Neural cell (in vitro differentiated cells): Measurements from ENCODE around the gene MAGI2. TPM values are rescaled to one million over a fixed set of nuclear protein-coding genes. Genes with fewer than 3 reads are reported as not detected.
A peak's percentile ranks its signal among the peaks of the same experiment; 100 is the strongest.

Experiments
- H2AFZ ChIP-seq: fragments of 200-600, 300-800 bp; sonication (generic), shearing (Covaris generic); 2 replicates; pipeline ENCODE4 v1.6.0; 2014; ENCODE audit warnings: low read depth, mild to moderate bottlenecking, antibody characterized with exemption, low read length, moderate library complexity
- H3F3A ChIP-seq: fragments of 200-600 bp; shearing (Covaris generic); 2 replicates; pipeline ENCODE4 v1.6.1; 2016; ENCODE audit warnings: mild to moderate bottlenecking, moderate library complexity, mixed read lengths, antibody characterized with exemption, low read length; ENCODE audit not compliant: insufficient read depth, poor library complexity, severe bottlenecking
- H3K27ac ChIP-seq: fragments of 200-600, 300-800 bp; sonication (generic), shearing (Covaris generic); 2 replicates; pipeline ENCODE4 v1.5.1; 2014; ENCODE audit warnings: mild to moderate bottlenecking, low read length, moderate library complexity
- H3K27me3 ChIP-seq: fragments of 300-800, 200-600 bp; sonication (generic), shearing (Covaris generic); 2 replicates; pipeline ENCODE4 v1.6.0; 2014; ENCODE audit warnings: mild to moderate bottlenecking, low read depth, low read length, moderate library complexity; ENCODE audit not compliant: insufficient read depth
- H3K36me3 ChIP-seq: fragments of 300-800, 200-600 bp; sonication (generic), shearing (Covaris generic); 2 replicates; pipeline ENCODE4 v1.5.1; 2014; ENCODE audit warnings: mild to moderate bottlenecking, antibody characterized with exemption, low read length, moderate library complexity; ENCODE audit not compliant: insufficient read depth
- H3K4me2 ChIP-seq: fragments of 300-800, 200-600 bp; sonication (generic), shearing (Covaris generic); 2 replicates; pipeline ENCODE4 v1.6.0; 2014; ENCODE audit warnings: mild to moderate bottlenecking, low read length
- H3K4me3 ChIP-seq: fragments of 300-800, 200-600 bp; sonication (generic), shearing (Covaris generic); 2 replicates; pipeline ENCODE4 v1.5.1; 2014; ENCODE audit warnings: mild to moderate bottlenecking, low read length, moderate library complexity
- H3K79me2 ChIP-seq: fragments of 200-600 bp; shearing (Covaris generic); replicated peaks from 2 replicates; pipeline ENCODE4 v1.6.0; 2014; ENCODE audit warnings: mild to moderate bottlenecking, low read length, moderate library complexity; ENCODE audit not compliant: insufficient read depth
- H3K9ac ChIP-seq: fragments of 300-800, 200-600 bp; sonication (generic), shearing (Covaris generic); 2 replicates; pipeline ENCODE4 v1.6.1; 2016; ENCODE audit warnings: mild to moderate bottlenecking, low read length, mixed read lengths
- H3K9me2 ChIP-seq: fragments of 200-600 bp; shearing (Covaris generic); 2 replicates; pipeline ENCODE4 v1.6.1; 2016; ENCODE audit warnings: mild to moderate bottlenecking, low read length, mixed read lengths; ENCODE audit not compliant: insufficient read depth
- H3K9me3 ChIP-seq: fragments of 200-600, 300-800 bp; sonication (generic), shearing (Covaris generic); 2 replicates; pipeline ENCODE4 v1.6.1; 2016; ENCODE audit warnings: mild to moderate bottlenecking, mixed run types, low read length, moderate library complexity, mixed read lengths
- H4K20me1 ChIP-seq: fragments of 200-600 bp; shearing (Covaris generic); 2 replicates; pipeline ENCODE4 v1.6.1; 2016; ENCODE audit warnings: mild to moderate bottlenecking, mixed run types; ENCODE audit not compliant: insufficient read depth
- CTCF ChIP-seq: fragments of 450-650 bp; IDR thresholded peaks from 2 replicates; pipeline ENCODE4 v1.5.1; 2014; ENCODE audit warnings: antibody characterized with exemption, mild to moderate bottlenecking, moderate library complexity; ENCODE audit not compliant: poor library complexity, severe bottlenecking
- EP300 ChIP-seq: fragments of 450-650 bp; conservative IDR thresholded peaks from 2 replicates; pipeline ENCODE4 v1.6.1; 2014; ENCODE audit warnings: antibody characterized with exemption, mild to moderate bottlenecking, moderate library complexity; ENCODE audit not compliant: poor library complexity, severe bottlenecking
- EZH2 ChIP-seq: fragments of 200-600, 300-800 bp; shearing (Covaris generic), sonication (generic); IDR thresholded peaks from 2 replicates; pipeline ENCODE4 v1.6.1; 2014; ENCODE audit warnings: antibody characterized with exemption, low read length, borderline replicate concordance, mild to moderate bottlenecking; ENCODE audit not compliant: insufficient read depth, poor library complexity, severe bottlenecking
- MXI1 ChIP-seq: fragments of 450-650 bp; conservative IDR thresholded peaks from 2 replicates; pipeline ENCODE4 v1.6.1; 2014; ENCODE audit warnings: antibody characterized with exemption, mild to moderate bottlenecking; ENCODE audit not compliant: poor library complexity, severe bottlenecking
- POLR2AphosphoS5 ChIP-seq: IDR thresholded peaks from 2 replicates; pipeline ENCODE4 v1.6.1; 2012
- RAD21 ChIP-seq: fragments of 450-650 bp; conservative IDR thresholded peaks from 2 replicates; pipeline ENCODE4 v1.6.1; 2014; ENCODE audit warnings: antibody characterized with exemption, mild to moderate bottlenecking, moderate library complexity
- SMC3 ChIP-seq: fragments of 450-650 bp; conservative IDR thresholded peaks from 2 replicates; pipeline ENCODE4 v1.6.1; 2014; ENCODE audit warnings: antibody characterized with exemption, mild to moderate bottlenecking, moderate library complexity; ENCODE audit not compliant: poor library complexity
- TAF1 ChIP-seq: IDR thresholded peaks from 2 replicates; pipeline ENCODE4 v1.6.1; 2012; ENCODE audit warnings: low read depth
- polyA plus RNA-seq: library from polyadenylated mRNA; depleted of rRNA; stranded (reverse); fragments of >200 nt; gene quantifications from 2 replicates; pipeline ENCODE4 v1.2.3, GENCODE V29; 2014
- TF ChIP-seq, protein P1 (sequence below): IDR thresholded peaks from 2 replicates; pipeline ENCODE4 v1.6.1; 2012; ENCODE audit warnings: borderline replicate concordance

Gene MAGI2
- polyA plus RNA-seq, 1 donor from 2014 or later: 19.3 TPM

DNA sequence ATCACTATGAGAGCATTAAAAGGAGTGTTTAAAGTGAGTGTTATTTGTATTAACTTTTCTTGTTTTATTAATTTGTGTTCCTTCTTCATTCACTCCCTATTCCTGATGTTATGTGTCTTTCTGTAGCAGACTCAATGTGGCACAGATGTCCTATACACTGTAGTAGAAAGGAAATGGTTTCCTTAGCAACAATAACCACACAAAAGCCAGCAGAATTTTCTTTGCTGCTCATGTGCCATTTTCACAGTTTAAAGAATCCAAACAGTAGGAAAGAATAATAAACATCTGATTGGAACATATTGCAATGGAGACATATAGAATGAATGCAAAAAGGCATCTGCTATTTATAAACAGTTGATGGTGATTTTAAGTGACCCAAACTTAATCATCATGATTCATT is 891.3 kb downstream of the MAGI2 start:
- H3K9me2 ChIP-seq: no peaks in the 10 kb centered on the region
- peaks cover 5% of the 10 kb centered on the region for H3F3A ChIP-seq
- H3K9ac ChIP-seq: no peak overlapping the region
- no peaks in the 10 kb centered on the region for H3K36me3 ChIP-seq
- H4K20me1 ChIP-seq: no peaks in the 10 kb centered on the region
- H3K79me2 ChIP-seq: no peaks in the 10 kb centered on the region
- H2AFZ ChIP-seq: no peak overlapping the region
- H3K9me3 ChIP-seq: no peaks in the 10 kb centered on the region
- peak overlapping the region; percentile 37 for H3K27ac ChIP-seq
- H3K27me3 ChIP-seq: no peaks in the 10 kb centered on the region
- TF ChIP-seq CTCF: no peak
- no peak for TF ChIP-seq EP300
- TF ChIP-seq, protein P1, sequence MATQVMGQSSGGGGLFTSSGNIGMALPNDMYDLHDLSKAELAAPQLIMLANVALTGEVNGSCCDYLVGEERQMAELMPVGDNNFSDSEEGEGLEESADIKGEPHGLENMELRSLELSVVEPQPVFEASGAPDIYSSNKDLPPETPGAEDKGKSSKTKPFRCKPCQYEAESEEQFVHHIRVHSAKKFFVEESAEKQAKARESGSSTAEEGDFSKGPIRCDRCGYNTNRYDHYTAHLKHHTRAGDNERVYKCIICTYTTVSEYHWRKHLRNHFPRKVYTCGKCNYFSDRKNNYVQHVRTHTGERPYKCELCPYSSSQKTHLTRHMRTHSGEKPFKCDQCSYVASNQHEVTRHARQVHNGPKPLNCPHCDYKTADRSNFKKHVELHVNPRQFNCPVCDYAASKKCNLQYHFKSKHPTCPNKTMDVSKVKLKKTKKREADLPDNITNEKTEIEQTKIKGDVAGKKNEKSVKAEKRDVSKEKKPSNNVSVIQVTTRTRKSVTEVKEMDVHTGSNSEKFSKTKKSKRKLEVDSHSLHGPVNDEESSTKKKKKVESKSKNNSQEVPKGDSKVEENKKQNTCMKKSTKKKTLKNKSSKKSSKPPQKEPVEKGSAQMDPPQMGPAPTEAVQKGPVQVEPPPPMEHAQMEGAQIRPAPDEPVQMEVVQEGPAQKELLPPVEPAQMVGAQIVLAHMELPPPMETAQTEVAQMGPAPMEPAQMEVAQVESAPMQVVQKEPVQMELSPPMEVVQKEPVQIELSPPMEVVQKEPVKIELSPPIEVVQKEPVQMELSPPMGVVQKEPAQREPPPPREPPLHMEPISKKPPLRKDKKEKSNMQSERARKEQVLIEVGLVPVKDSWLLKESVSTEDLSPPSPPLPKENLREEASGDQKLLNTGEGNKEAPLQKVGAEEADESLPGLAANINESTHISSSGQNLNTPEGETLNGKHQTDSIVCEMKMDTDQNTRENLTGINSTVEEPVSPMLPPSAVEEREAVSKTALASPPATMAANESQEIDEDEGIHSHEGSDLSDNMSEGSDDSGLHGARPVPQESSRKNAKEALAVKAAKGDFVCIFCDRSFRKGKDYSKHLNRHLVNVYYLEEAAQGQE: no peak
- TF ChIP-seq POLR2AphosphoS5: no peak
- peak; percentile 33 for TF ChIP-seq RAD21
- TF ChIP-seq EZH2: no peak
- no peak for TF ChIP-seq TAF1
- peak overlapping the region; percentile 17 for H3K4me3 ChIP-seq
- H3K4me2 ChIP-seq: peak overlapping the region; percentile 2

DNA sequence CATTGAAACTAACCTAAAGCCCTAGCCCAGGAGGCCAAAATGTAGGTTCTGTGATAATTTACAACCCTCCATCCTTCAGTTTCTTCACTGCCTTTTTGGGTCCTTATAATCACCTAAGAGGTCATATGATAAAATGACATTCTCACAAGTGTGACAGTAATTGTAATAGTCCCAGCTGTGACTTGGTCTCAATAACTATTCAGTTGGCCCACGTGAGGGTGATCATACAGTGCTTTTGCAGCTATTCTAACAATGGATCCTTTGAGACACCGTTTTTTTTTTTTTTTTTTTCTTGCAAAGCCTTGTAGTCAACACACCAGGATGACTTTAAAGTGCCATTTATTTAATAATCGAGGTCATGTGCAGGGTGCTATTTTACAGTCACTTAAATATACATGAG is 894.9 kb downstream of the MAGI2 start:
- Histone ChIP-seq H4K20me1 (no peaks in the 10 kb centered on the region), H3K27me3 (no peaks in the 10 kb centered on the region), H3K4me3 (no peak overlapping the region), H3F3A (peaks cover 5% of the 10 kb centered on the region), H3K9ac (no peak overlapping the region), H3K27ac (no peak overlapping the region), H3K4me2 (no peak overlapping the region), H3K79me2 (no peaks in the 10 kb centered on the region), H3K36me3 (peaks cover 9% of the 10 kb centered on the region), H3K9me2 (no peaks in the 10 kb centered on the region), H3K9me3 (no peaks in the 10 kb centered on the region), H2AFZ (no peak overlapping the region)
- no peak for TF ChIP-seq TAF1
- TF ChIP-seq MXI1: no peak
- no peak for TF ChIP-seq SMC3
- no peak for TF ChIP-seq POLR2AphosphoS5
- TF ChIP-seq, protein P1: no peak
- TF ChIP-seq EZH2: no peak
- no peak for TF ChIP-seq RAD21
- TF ChIP-seq CTCF: no peak
- TF ChIP-seq EP300: no peak
